HepG2 (cell line): ENCODE measurements around the gene DLG2. TPM values are rescaled to one million over a fixed set of nuclear protein-coding genes. Genes with fewer than 3 reads are reported as not detected.

ENCODE experiments used
- ATAC-seq: fragments of 200-7000 bp; cut with Tn5 transposase; 3 replicates; pipeline ENCODE4 v1.9.1; 2020; ENCODE audit warnings: mild to moderate bottlenecking, moderate library complexity
- BruUV-seq: library from RNA; stranded (reverse); fragments of 400-500 nt; replicated peaks from 2 replicates; lab custom pipeline; 2021; lab: Mats Ljungman, UMichigan
- CTCF ChIA-PET: fragments of 300-600 bp; formaldehyde crosslinking; extraction: SDS; loops from one replicate; lab custom pipeline; 2021; ENCODE audit warnings: low total read pairs, inconsistent platforms, low intra/inter-chr PET ratio; lab: Yijun Ruan, JAX
- POLR2A ChIA-PET: fragments of 350-600 bp; sonication (Branson Sonifier 250); formaldehyde crosslinking; loops from one replicate; lab custom pipeline; 2020; ENCODE audit warnings: antibody characterized with exemption, inconsistent platforms; lab: Yijun Ruan, JAX
- DNase-seq: peaks from one replicate; pipeline ENCODE4 v3.0.0-alpha.2; 2015; ENCODE audit warnings: low spot score
- FAIRE-seq: peaks from 3 replicates; lab custom pipeline; 2011; peaks lifted over from hg19 to GRCh38; lab: Jason Lieb, UNC
- H2AFZ ChIP-seq: one replicate; pipeline ENCODE4 v1.6.1; 2011; ENCODE audit warnings: low read length, inconsistent platforms
- H3K27ac ChIP-seq: fragments of 300-600 bp; 3 replicates; pipeline ENCODE4 v1.8.0; 2011; ENCODE audit warnings: mixed run types, mild to moderate bottlenecking, mixed read lengths, low read length, inconsistent platforms; ENCODE audit not compliant: insufficient read depth; ENCODE audit errors: extremely low read length
- H3K27me3 ChIP-seq, 2 experiments: fragments of 200-600 bp in 1 of 2; 2 replicates in 1 of 2; 3 replicates in 1 of 2; pipeline versions ENCODE4 v1.6.0 to v1.8.0; 2011; ENCODE audit warnings: low read length in 2 of 2, mild to moderate bottlenecking in 2 of 2, moderate library complexity in 2 of 2, inconsistent platforms in 1 of 2; ENCODE audit not compliant: insufficient read depth in 2 of 2, control insufficient read depth in 1 of 2
- H3K36me3 ChIP-seq, 2 experiments: fragments of 200-600 bp in 1 of 2; replicated peaks in 1 of 2; 2 replicates in 1 of 2; 3 replicates in 1 of 2; pipeline versions ENCODE4 v1.5.1 to v1.8.0; 2011; ENCODE audit warnings: low read length in 2 of 2, inconsistent platforms in 1 of 2; ENCODE audit not compliant: insufficient read depth in 2 of 2, control insufficient read depth in 1 of 2
- H3K4me1 ChIP-seq: 2 replicates; pipeline ENCODE4 v1.5.1; 2012; ENCODE audit warnings: low read length, inconsistent platforms; ENCODE audit not compliant: insufficient read depth
- H3K4me2 ChIP-seq: 2 replicates; pipeline ENCODE4 v1.6.0; 2011; ENCODE audit warnings: low read depth, low read length, inconsistent platforms
- H3K4me3 ChIP-seq, 3 experiments: fragments of 200-600 bp in 1 of 3; sonication (generic), shearing (Covaris generic) in 1 of 3; replicated peaks in 1 of 3; 2 replicates each; pipeline ENCODE4 v1.5.1; 2011 to 2016; ENCODE audit warnings: low read length in 3 of 3, inconsistent platforms in 2 of 3, low read depth in 2 of 3, mild to moderate bottlenecking in 2 of 3, control low read depth in 1 of 3, mixed read lengths in 1 of 3; ENCODE audit not compliant: insufficient read depth in 1 of 3
- H3K79me2 ChIP-seq: one replicate; pipeline ENCODE4 v1.6.1; 2011; ENCODE audit warnings: low read length, inconsistent platforms; ENCODE audit not compliant: insufficient read depth
- H3K9ac ChIP-seq: 2 replicates; pipeline ENCODE4 v1.6.0; 2011; ENCODE audit warnings: mild to moderate bottlenecking, low read depth, low read length, inconsistent platforms; ENCODE audit not compliant: insufficient read depth
- H3K9me3 ChIP-seq: 2 replicates; pipeline ENCODE4 v1.5.1; 2012; ENCODE audit warnings: mild to moderate bottlenecking, low read length
- H4K20me1 ChIP-seq: 2 replicates; pipeline ENCODE4 v1.6.0; 2011; ENCODE audit warnings: inconsistent platforms, mild to moderate bottlenecking, low read length, moderate library complexity; ENCODE audit not compliant: insufficient read depth
- CEBPG ChIP-seq: IDR thresholded peaks from 2 replicates; pipeline ENCODE4 v1.6.1; 2016
- PLRG1 ChIP-seq: fragments of 450-650 bp; conservative IDR thresholded peaks from 2 replicates; pipeline ENCODE4 v1.6.1; 2016
- POLR2AphosphoS5 ChIP-seq: IDR thresholded peaks from 2 replicates; pipeline ENCODE4 v1.6.1; 2012; ENCODE audit warnings: low read depth, low read length
- RORA ChIP-seq: sonication (generic); formaldehyde crosslinking; IDR thresholded peaks from 2 replicates; pipeline ENCODE4 v1.5.0; 2020; ENCODE audit warnings: mild to moderate bottlenecking, missing genetic modification reagents, moderate library complexity
- ZC3H13 ChIP-seq: sonication (generic); formaldehyde crosslinking; IDR thresholded peaks from 2 replicates; pipeline ENCODE4 v1.8.1; 2023; ENCODE audit warnings: mild to moderate bottlenecking, missing genetic modification reagents, moderate library complexity
- ZFP1 ChIP-seq: IDR thresholded peaks from 2 replicates; pipeline ENCODE4 v1.6.1; 2016
- ZNF256 ChIP-seq: sonication (generic); formaldehyde crosslinking; conservative IDR thresholded peaks from 2 replicates; pipeline ENCODE4 v1.4.0; 2020; ENCODE audit warnings: missing genetic modification reagents
- ZNF33A ChIP-seq: sonication (generic); formaldehyde crosslinking; IDR thresholded peaks from 2 replicates; pipeline ENCODE4 v1.5.1; 2020; ENCODE audit warnings: missing genetic modification reagents, mild to moderate bottlenecking, moderate library complexity, borderline replicate concordance
- ZNF614 ChIP-seq: IDR thresholded peaks from 2 replicates; pipeline ENCODE4 v1.6.1; 2018; ENCODE audit warnings: missing biosample characterization, missing genetic modification reagents, inconsistent platforms, borderline replicate concordance
- WGBS: methylation state at CpG from one replicate; pipeline ENCODE4 v1.1.6; 2017; ENCODE audit warnings: low lambda C conversion rate; 5-methylcytosine and 5-hydroxymethylcytosine counted together
- in situ Hi-C: cut with HindIII; loops from 2 replicates; pipeline ENCODE4 v1.10.0; 2017; ENCODE audit warnings: low pct_unique_long_range_greater_than_20kb; ENCODE audit not compliant: extremely low pct_ligation_motif_present
- intact Hi-C: fragments of 100-400 bp; cut with micrococcal nuclease; formaldehyde crosslinking; loops from one replicate; pipeline ENCODE4 v1.10.0; 2022; ENCODE audit not compliant: unreplicated experiment
- polyA plus RNA-seq, 8 experiments: library from polyadenylated mRNA; depleted of rRNA in 3 of 8; stranded (reverse) in 7 of 8; unstranded in 1 of 8; fragments of >200 nt; fragmentation: Illumina TruSeq in 4 of 8; extraction: Trizol in 4 of 8; gene quantifications; 2 replicates each; pipeline versions ENCODE4 v1.2.1 to v1.2.3, GENCODE V29; 2011 to 2016; ENCODE audit warnings: low read depth in 4 of 8, missing spikeins in 1 of 8, mixed read lengths in 1 of 8; ENCODE audit not compliant: insufficient read depth in 1 of 8
- total RNA-seq, 5 experiments: library from RNA; depleted of rRNA; stranded (reverse); fragments of >200 nt; fragmentation: Illumina TruSeq; extraction: Trizol; gene quantifications; 2 replicates each; pipeline ENCODE4 v1.2.3, GENCODE V29; 2016; ENCODE audit warnings: low read depth in 1 of 5
- TF ChIP-seq, protein P1 (sequence below): sonication (generic); formaldehyde crosslinking; IDR thresholded peaks from 2 replicates; pipeline ENCODE4 v1.4.0; 2020; ENCODE audit warnings: mild to moderate bottlenecking, missing genetic modification reagents
- TF ChIP-seq, protein P2 (sequence below): sonication (generic); formaldehyde crosslinking; IDR thresholded peaks from 2 replicates; pipeline ENCODE4 v1.8.1; 2022; ENCODE audit warnings: mild to moderate bottlenecking, missing genetic modification reagents

The DLG2 gene
- total and polyA plus RNA-seq, 2 of the 13 experiments (the other 11 are each of a cell fraction or from before 2014, with no cell fraction given) = 0.46 to 1.0 TPM

DNA sequence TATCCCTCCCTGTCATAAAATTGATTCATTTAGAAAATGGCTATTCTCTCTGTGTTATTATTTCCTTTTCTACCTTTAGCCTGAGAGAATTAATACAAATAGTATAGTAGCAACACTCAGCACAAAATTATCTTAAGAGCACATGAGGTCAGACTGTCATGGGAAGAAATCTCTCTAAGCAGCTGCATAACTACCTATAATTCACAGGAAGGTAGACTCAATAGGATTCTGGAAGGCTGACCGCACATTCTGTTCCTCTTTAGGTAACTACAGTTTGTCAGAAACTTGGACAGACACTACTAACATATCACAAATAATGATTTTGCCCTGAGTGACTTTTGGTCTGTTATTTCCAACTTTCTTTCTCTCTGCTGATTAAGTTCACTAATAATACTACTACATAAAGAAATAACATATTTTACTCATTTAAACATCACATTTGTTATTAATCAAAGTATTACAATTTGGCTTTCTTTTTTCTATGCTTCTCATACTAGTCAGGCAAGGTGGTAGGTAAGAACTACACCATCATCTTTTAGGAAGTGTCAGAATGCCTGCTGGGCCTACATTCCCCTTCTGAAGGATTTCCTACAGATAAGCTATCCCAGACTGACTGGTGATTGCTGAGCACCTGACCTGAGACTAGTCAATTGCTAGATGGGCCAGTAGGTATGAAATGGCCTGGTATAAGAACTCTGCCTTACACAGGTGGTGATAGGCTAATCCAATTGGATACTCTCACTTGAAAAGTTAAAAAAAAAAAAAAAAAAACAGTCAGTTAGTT, 325.1 kb downstream of the DLG2 start:
- ChIA-PET POLR2A (no interaction called here), CTCF (no interaction called here)
- Histone ChIP-seq H3K4me2 (no peak overlapping the region), H3K4me1 (no peaks in the 10 kb centered on the region), H3K4me3 (no peak overlapping the region), H3K27ac (no peak overlapping the region), H2AFZ (no peak overlapping the region), H3K36me3 (no peaks in the 10 kb centered on the region), H3K9me3 (no peaks in the 10 kb centered on the region), H3K9ac (no peak overlapping the region), H4K20me1 (no peaks in the 10 kb centered on the region), H3K27me3 (no peaks in the 10 kb centered on the region), H3K79me2 (no peaks in the 10 kb centered on the region)
- TF ChIP-seq ZNF33A = no peak
- no peak for TF ChIP-seq ZC3H13
- TF ChIP-seq, protein P1, sequence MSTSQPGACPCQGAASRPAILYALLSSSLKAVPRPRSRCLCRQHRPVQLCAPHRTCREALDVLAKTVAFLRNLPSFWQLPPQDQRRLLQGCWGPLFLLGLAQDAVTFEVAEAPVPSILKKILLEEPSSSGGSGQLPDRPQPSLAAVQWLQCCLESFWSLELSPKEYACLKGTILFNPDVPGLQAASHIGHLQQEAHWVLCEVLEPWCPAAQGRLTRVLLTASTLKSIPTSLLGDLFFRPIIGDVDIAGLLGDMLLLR (CRISPR knock-in tag) = no peak
- no peak for TF ChIP-seq POLR2AphosphoS5
- no peak for TF ChIP-seq ZNF256 (CRISPR knock-in tag)
- no peak for TF ChIP-seq ZNF614 (CRISPR knock-in tag)
- TF ChIP-seq RORA = no peak
- TF ChIP-seq, protein P2, sequence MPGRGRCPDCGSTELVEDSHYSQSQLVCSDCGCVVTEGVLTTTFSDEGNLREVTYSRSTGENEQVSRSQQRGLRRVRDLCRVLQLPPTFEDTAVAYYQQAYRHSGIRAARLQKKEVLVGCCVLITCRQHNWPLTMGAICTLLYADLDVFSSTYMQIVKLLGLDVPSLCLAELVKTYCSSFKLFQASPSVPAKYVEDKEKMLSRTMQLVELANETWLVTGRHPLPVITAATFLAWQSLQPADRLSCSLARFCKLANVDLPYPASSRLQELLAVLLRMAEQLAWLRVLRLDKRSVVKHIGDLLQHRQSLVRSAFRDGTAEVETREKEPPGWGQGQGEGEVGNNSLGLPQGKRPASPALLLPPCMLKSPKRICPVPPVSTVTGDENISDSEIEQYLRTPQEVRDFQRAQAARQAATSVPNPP (CRISPR knock-in tag) = no peak
- TF ChIP-seq CEBPG (CRISPR knock-in tag) = no peak
- no peak for TF ChIP-seq PLRG1
- no peak for TF ChIP-seq ZFP1 (CRISPR knock-in tag)
- intact Hi-C loops = no loop called here
- WGBS = 0% methylated on average over 1 of the region's 1 CpG
- no peak for FAIRE-seq
- ATAC-seq = no peak
- no TSS peak for BruUV-seq
- no peak for DNase-seq
- in situ Hi-C loops = no loop called here
